Heart left ventricle (tissue), 16 donors: ENCODE measurements around the gene CSRP1. TPM values are rescaled to one million over a fixed set of nuclear protein-coding genes. Genes with fewer than 3 reads are reported as not detected.

Experiments
- ATAC-seq, 4 donors: fragments of 200-7000 bp; cut with Tn5 transposase; one replicate each; pipeline ENCODE4 v1.9.1; 2020 to 2022; ENCODE audit warnings: moderate library complexity in 4 of 4, mild to moderate bottlenecking in 3 of 4, moderate number of reproducible peaks in 1 of 4
- DNase-seq, 5 donors: peaks; one replicate each; pipeline ENCODE4 v3.0.0-alpha.2; 2020
- H3K27ac ChIP-seq, 12 donors: fragments of 200-600 bp; sonication (generic) in 4 of 12; one replicate each; pipeline versions ENCODE4 v1.5.0 to v1.8.0; 2016 to 2022; ENCODE audit warnings: mild to moderate bottlenecking in 2 of 12
- H3K27me3 ChIP-seq, 9 donors: fragments of 200-600 bp; sonication (generic) in 2 of 9; one replicate each; pipeline versions ENCODE4 v1.5.1 to v1.8.0; 2016 to 2022; ENCODE audit warnings: mild to moderate bottlenecking in 3 of 9
- H3K36me3 ChIP-seq, 9 donors: fragments of 200-600 bp; sonication (generic) in 2 of 9; one replicate each; pipeline versions ENCODE4 v1.5.0 to v1.8.0; 2018 to 2022; ENCODE audit warnings: mild to moderate bottlenecking in 2 of 9
- H3K4me1 ChIP-seq, 12 donors: fragments of 200-600 bp; sonication (generic) in 4 of 12; one replicate each; pipeline versions ENCODE4 v1.5.0 to v1.8.0; 2016 to 2022; ENCODE audit warnings: mild to moderate bottlenecking in 3 of 12
- H3K4me3 ChIP-seq, 12 donors: fragments of 200-600 bp; sonication (generic) in 4 of 12; one replicate each; pipeline versions ENCODE4 v1.5.0 to v1.8.0; 2017 to 2022; ENCODE audit warnings: mild to moderate bottlenecking in 9 of 12, moderate library complexity in 4 of 12
- H3K9me3 ChIP-seq, 12 donors: fragments of 200-600 bp; sonication (generic) in 4 of 12; one replicate each; pipeline versions ENCODE4 v1.5.0 to v1.8.0; 2016 to 2022; ENCODE audit warnings: mild to moderate bottlenecking in 1 of 12
- POLR2A ChIP-seq, 2 donors: fragments of 450-650 bp; IDR thresholded peaks; one replicate each; pipeline ENCODE4 v1.6.1; 2017; ENCODE audit warnings: antibody characterized with exemption in 2 of 2, mild to moderate bottlenecking in 2 of 2, moderate library complexity in 2 of 2
- WGBS, 4 donors: extraction: QIAGEN DNeasy Blood & Tissue Kit in 2 of 4; methylation state at CpG; one replicate each; pipeline versions ENCODE4 v1.1.5 to v1.1.7; 2013 to 2018; 5-methylcytosine and 5-hydroxymethylcytosine counted together
- intact Hi-C, 10 donors: fragments of 100-400 bp; cut with DNase I; formaldehyde crosslinking; loops; one replicate each; pipeline versions ENCODE4 v1.11.1 to v1.14.2; 2022
- polyA plus RNA-seq, 2 donors: library from polyadenylated mRNA; stranded (reverse); fragments of 200-250 nt; gene quantifications; one replicate each; pipeline ENCODE4 v1.2.3, GENCODE V29; 2013
- total RNA-seq, 9 donors: library from RNA; depleted of rRNA in 2 of 9; stranded (reverse); fragments of >200 nt in 2 of 9; fragmentation: NEBNext Ultra II Directional in 3 of 9; extraction: Animal tissue kit (Norgen Biotek cat#: 25700) in 3 of 9; gene quantifications; one replicate each; pipeline versions ENCODE4 v1.1.0 to v1.2.4, GENCODE V29; 2016 to 2023
- TF ChIP-seq, protein P1 (sequence below), 12 donors: fragments of 200-600 bp; sonication (generic) in 4 of 12; IDR thresholded peaks; one replicate each; pipeline versions ENCODE4 v1.5.0 to v1.8.0; 2018 to 2022; ENCODE audit warnings: antibody characterized with exemption in 12 of 12, mild to moderate bottlenecking in 5 of 12
- donor health status: ischemic (EF 13 %, LVEDD 7.1; RV severe dilation, severe dysfunction).
- donor health status: healthy with polysubstance abuse.
- donor health status: DM: no; HTN: yes; CAD: no.
- donor health status: DM: no; HTN: no; CAD: no.
- donor health status: ischemic (EF 25% LVEDD 6.9; RV normal size, moderate dysfunction).
- donor health status: ischemic (EF 25% LVEDD 5.7; RV mildly dilated, moderate dysfunction).
- donor health status: healthy.
- donor health status: DM: yes; HTN: yes; CAD: no.
- donor health status: ischemic (EF 35%, LVEDD 5.7; RV mildly dilated, moderate dysfunction).
- donor health status: nonischemic (EF 11% LVEDD 7.7; RV severe dilation, severe dysfunction).
- donor health status: DM: yes; HTN: yes; CAD: no.
- donor health status: PGD.
- donor health status: ischemic (EF 29% LVEDD 5.4; RV normal size, mild dysfunction).
- donor health status: nonischemic (EF 23%, LVEDD 6.1; RV moderate dilation, normal function).

CSRP1 gene
- total and polyA plus RNA-seq, 11 donors = 35.8 to 325 (median 78.6) TPM

- DNase-seq (no peak), ATAC-seq (no peak)
- Histone ChIP-seq H3K9me3 (no peaks in the 10 kb centered on the region), H3K27me3 (no peaks in the 10 kb centered on the region), H3K4me1 (peaks cover 4 to 30% (median 20%) of the 10 kb centered on the region in 12 donors), H3K36me3 (no peaks in the 10 kb centered on the region), H3K4me3 (no peak overlapping the region), H3K27ac (no peak overlapping the region)
- WGBS, 4 donors = 94 to 100% (median 100%) methylated on average over 1 of the region's 1 CpG
- TF ChIP-seq POLR2A (IDR thresholded peaks at IDR 0.05) = no peak
- TF ChIP-seq, protein P1, sequence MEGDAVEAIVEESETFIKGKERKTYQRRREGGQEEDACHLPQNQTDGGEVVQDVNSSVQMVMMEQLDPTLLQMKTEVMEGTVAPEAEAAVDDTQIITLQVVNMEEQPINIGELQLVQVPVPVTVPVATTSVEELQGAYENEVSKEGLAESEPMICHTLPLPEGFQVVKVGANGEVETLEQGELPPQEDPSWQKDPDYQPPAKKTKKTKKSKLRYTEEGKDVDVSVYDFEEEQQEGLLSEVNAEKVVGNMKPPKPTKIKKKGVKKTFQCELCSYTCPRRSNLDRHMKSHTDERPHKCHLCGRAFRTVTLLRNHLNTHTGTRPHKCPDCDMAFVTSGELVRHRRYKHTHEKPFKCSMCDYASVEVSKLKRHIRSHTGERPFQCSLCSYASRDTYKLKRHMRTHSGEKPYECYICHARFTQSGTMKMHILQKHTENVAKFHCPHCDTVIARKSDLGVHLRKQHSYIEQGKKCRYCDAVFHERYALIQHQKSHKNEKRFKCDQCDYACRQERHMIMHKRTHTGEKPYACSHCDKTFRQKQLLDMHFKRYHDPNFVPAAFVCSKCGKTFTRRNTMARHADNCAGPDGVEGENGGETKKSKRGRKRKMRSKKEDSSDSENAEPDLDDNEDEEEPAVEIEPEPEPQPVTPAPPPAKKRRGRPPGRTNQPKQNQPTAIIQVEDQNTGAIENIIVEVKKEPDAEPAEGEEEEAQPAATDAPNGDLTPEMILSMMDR (IDR thresholded peaks at IDR 0.05) = no peak
- intact Hi-C loops = loop anchor here in 2 of 10 donors (5.0 to 10.0 kb wide), 2 partner anchors 259 to 261 kb away; no protein-coding TSS in a partner anchor
Observed at GRCh38 chr1:201515895-201516294, 9.0 kb upstream of the CSRP1 start.

DNA sequence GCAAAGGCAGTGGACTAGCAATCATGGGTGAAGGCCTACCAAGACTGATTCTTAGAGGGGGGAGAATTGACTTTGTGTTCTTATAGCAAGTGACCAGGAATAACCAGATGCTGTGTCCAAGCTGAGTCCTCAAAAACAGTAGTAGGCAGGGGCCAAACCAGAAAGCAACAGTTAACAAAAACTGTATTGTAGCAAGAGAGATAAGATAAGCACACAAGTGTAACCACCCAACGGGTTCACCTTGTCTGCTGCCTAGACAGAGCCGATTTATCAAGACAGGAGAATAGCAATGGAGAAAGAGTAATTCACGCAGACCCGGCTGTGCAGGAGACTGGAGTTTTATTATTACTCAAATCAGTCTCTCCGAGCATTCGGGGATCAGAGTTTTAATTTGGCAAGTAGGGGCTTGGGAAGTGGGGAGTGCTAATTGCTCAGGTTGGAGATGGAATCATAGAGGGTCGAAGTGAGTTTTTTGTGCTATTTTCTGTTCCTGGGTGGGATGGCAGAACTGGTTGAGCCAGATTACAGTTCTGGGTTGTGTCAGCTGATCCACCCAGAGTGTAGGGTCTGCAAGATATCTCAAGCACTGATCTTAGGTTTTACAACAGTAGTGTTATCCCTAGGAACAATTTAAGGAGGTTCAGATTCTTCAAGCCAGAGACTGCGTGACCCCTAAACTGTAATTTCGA, 8.3 kb upstream of the CSRP1 start:
- ATAC-seq = no peak

DNA sequence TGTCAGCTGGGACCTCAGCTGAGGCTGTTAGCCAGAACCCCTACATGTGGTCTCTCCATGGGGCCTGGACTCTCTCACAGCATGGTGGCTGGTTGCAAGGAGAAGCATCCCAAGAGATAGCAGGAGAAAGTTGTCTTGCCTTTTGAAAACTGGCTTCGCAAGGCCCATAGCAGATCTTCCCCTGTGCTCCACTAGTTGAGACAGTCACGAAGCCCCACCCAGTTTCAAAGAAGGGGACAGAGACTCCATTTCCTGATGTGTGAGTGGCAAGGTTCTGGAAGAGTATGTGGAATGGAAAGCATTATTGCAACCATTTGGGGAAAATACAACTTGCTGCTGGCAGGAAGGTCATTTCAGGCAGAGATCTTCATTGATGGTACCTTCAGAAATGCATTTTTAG, 7.5 kb upstream of the CSRP1 start:
- Histone ChIP-seq H3K9me3 (no peaks in the 10 kb centered on the region), H3K4me1 (peaks cover 4 to 34% (median 20%) of the 10 kb centered on the region in 12 donors), H3K36me3 (no peaks in the 10 kb centered on the region), H3K4me3 (no peak overlapping the region), H3K27ac (no peak overlapping the region), H3K27me3 (no peaks in the 10 kb centered on the region)
- intact Hi-C loops = loop anchor here in 7 of 10 donors (1.0 to 10.0 kb wide), 4 partner anchors 32 to 260 kb away; no protein-coding TSS in a partner anchor
- DNase-seq (no peak), ATAC-seq (no peak)
- 94 to 100% (median 97%) methylated on average over 2 of the region's 2 CpGs for WGBS, 4 donors
- no peak for TF ChIP-seq POLR2A (IDR thresholded peaks at IDR 0.05)

More for the DNA sequence above, 8.3 kb upstream of the CSRP1 start:
- intact Hi-C loops = loop anchor here in 2 of 10 donors (5.0 to 10.0 kb wide), 2 partner anchors 258 to 260 kb away; no protein-coding TSS in a partner anchor
- TF ChIP-seq, protein P1 (IDR thresholded peaks at IDR 0.05) = no peak
- TF ChIP-seq POLR2A (IDR thresholded peaks at IDR 0.05) = no peak
- 78 to 90% (median 88%) methylated on average over 9 of the region's 9 CpGs for WGBS, 4 donors
- Histone ChIP-seq H3K27ac (no peak overlapping the region), H3K36me3 (no peaks in the 10 kb centered on the region), H3K4me3 (no peak overlapping the region), H3K27me3 (no peaks in the 10 kb centered on the region), H3K9me3 (no peaks in the 10 kb centered on the region), H3K4me1 (peaks cover 4 to 34% (median 20%) of the 10 kb centered on the region in 12 donors)
- no peak for DNase-seq

DNA sequence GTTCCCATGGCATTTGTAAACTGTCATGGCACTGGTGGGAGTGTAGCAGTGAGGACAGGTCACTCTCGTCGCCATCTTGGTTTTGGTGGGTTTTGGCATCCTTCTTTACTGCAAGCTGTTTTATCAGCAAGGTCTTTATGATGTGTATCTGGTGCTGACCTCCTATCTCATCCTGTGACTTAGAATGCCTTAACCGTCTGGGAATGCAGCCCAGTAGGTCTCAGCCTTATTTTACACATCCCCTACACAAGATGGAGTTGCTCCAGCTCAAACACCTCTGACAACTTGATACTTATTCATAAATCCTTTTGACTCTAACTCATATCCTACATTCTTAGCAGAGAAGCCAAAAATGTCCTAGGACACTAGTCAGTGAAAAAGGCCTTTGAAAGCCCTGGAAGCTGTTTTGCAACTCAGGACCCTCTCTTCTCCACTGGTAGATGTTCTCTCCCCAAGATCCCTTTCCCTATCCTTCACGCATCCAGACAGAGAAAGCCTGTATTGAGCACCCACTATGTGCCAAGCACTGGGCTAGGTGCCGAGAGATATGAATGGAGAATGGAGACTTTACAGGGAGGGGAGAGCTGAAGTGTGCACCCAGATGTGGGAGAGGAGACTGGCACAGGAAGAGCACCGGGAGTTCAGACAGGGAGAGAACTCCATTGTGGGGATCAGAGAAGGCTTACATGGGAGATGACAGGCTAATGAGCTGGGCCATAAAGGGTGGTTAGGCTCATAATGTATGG, 6.7 kb upstream of the CSRP1 start:
- Histone ChIP-seq H3K27me3 (no peaks in the 10 kb centered on the region), H3K4me3 (no peak overlapping the region), H3K4me1 (peaks cover 4 to 34% (median 20%) of the 10 kb centered on the region in 12 donors), H3K36me3 (no peaks in the 10 kb centered on the region), H3K27ac (peak overlapping the region in 9 of 12 donors; percentile 21 to 98 (median 71)), H3K9me3 (no peaks in the 10 kb centered on the region)
- DNase-seq (peak in 1 of 5 donors; percentile 15), ATAC-seq (no peak)
- 89 to 94% (median 93%) methylated on average over 6 of the region's 6 CpGs for WGBS, 4 donors
- intact Hi-C loops = loop anchor here (1.0 to 10.0 kb wide), 6 partner anchors 31 to 259 kb away; no protein-coding TSS in a partner anchor
- TF ChIP-seq, protein P1 (IDR thresholded peaks at IDR 0.05) = no peak
- TF ChIP-seq POLR2A (IDR thresholded peaks at IDR 0.05) = no peak
